CD4-positive, alpha-beta T cell (primary cell): ENCODE measurements around the gene PRPSAP2. TPM values are rescaled to one million over a fixed set of nuclear protein-coding genes. Genes with fewer than 3 reads are reported as not detected.

ENCODE experiments used
- ATAC-seq: fragments of 200-7000 bp; cut with Tn5 transposase; one replicate; pipeline ENCODE4 v1.10.0; 2022; ENCODE audit warnings: mild to moderate bottlenecking; ENCODE audit not compliant: poor library complexity
- CTCF ChIA-PET: fragments of 350-600 bp; sonication (Branson Sonifier 250); formaldehyde crosslinking; loops from one replicate; lab custom pipeline; 2021; ENCODE audit warnings: antibody characterized with exemption, inconsistent platforms; lab: Charles Lee
- POLR2A ChIA-PET: fragments of 350-600 bp; sonication (Branson Sonifier 250); formaldehyde crosslinking; loops from one replicate; lab custom pipeline; 2021; ENCODE audit warnings: antibody characterized with exemption, inconsistent platforms; lab: Charles Lee
- DNase-seq, 14 experiments: peaks; one replicate each; pipeline ENCODE4 v3.0.0-alpha.2; 2013 to 2020; ENCODE audit warnings: mixed read lengths in 2 of 14
- H3K27ac ChIP-seq, 2 donors: one replicate each; pipeline versions ENCODE4 v1.5.1 to v1.7.0; 2013; ENCODE audit warnings: low read length in 2 of 2, low read depth in 1 of 2, mild to moderate bottlenecking in 1 of 2
- H3K27me3 ChIP-seq, 2 experiments: 1 replicate in 1 of 2; 2 replicates in 1 of 2; pipeline versions ENCODE4 v1.6.1 to v1.7.0; 2013; ENCODE audit warnings: low read length in 2 of 2, control low read depth in 1 of 2, mild to moderate bottlenecking in 1 of 2, moderate library complexity in 1 of 2; ENCODE audit not compliant: insufficient read depth in 2 of 2, control insufficient read depth in 1 of 2
- H3K36me3 ChIP-seq: one replicate; pipeline ENCODE4 v1.6.1; 2013; ENCODE audit warnings: low read length, control low read depth; ENCODE audit not compliant: insufficient read depth
- H3K4me1 ChIP-seq: one replicate; pipeline ENCODE4 v1.6.1; 2013; ENCODE audit warnings: low read length, control low read depth; ENCODE audit not compliant: insufficient read depth
- H3K4me3 ChIP-seq: one replicate; pipeline ENCODE4 v1.5.1; 2013; ENCODE audit warnings: mild to moderate bottlenecking, low read length, moderate library complexity
- H3K9me3 ChIP-seq, 2 experiments: 1 replicate in 1 of 2; 2 replicates in 1 of 2; pipeline versions ENCODE4 v1.6.1 to v1.7.0; 2013; ENCODE audit warnings: low read length in 2 of 2, mild to moderate bottlenecking in 2 of 2, control low read depth in 1 of 2, moderate library complexity in 1 of 2; ENCODE audit not compliant: control insufficient read depth in 1 of 2, insufficient read depth in 1 of 2
- H3K27ac Mint-ChIP-seq: one replicate; pipeline ENCODE4 v1.8.0; 2020; ENCODE audit warnings: mixed read lengths
- H3K27me3 Mint-ChIP-seq: one replicate; pipeline ENCODE4 v1.8.0; 2021; ENCODE audit warnings: mixed read lengths
- H3K36me3 Mint-ChIP-seq: one replicate; pipeline ENCODE4 v1.8.0; 2021; ENCODE audit warnings: low read depth, mixed read lengths
- H3K4me1 Mint-ChIP-seq: one replicate; pipeline ENCODE4 v1.8.0; 2021; ENCODE audit warnings: low read depth, mixed read lengths
- H3K4me3 Mint-ChIP-seq: one replicate; pipeline ENCODE4 v1.8.0; 2020; ENCODE audit warnings: mild to moderate bottlenecking, mixed read lengths
- H3K9me3 Mint-ChIP-seq: one replicate; pipeline ENCODE4 v1.8.0; 2020; ENCODE audit warnings: mixed read lengths
- intact Hi-C, 2 experiments: fragments of 100-400 bp; cut with DNase I in 1 of 2; cut with micrococcal nuclease in 1 of 2; formaldehyde crosslinking; loops; one replicate each; pipeline versions ENCODE4 v1.15.1 to v1.9.0; 2023 to 2025; cut with DNase I, micrococcal nuclease
- total RNA-seq, 174 experiments: library from RNA in 2 of 174; stranded (reverse) in 2 of 174; gene quantifications; one replicate each; pipeline ENCODE4 v1.2.3 and lab custom pipeline; 2021 to 2026
- TF ChIP-seq, protein P1 (sequence below): fragments of 200-600 bp; IDR thresholded peaks from one replicate; pipeline ENCODE4 v1.8.0; 2022; ENCODE audit warnings: antibody characterized with exemption, mild to moderate bottlenecking

PRPSAP2 gene
- total RNA-seq, 2 experiments from 2014 or later: 24.9 to 25.5 TPM

DNA sequence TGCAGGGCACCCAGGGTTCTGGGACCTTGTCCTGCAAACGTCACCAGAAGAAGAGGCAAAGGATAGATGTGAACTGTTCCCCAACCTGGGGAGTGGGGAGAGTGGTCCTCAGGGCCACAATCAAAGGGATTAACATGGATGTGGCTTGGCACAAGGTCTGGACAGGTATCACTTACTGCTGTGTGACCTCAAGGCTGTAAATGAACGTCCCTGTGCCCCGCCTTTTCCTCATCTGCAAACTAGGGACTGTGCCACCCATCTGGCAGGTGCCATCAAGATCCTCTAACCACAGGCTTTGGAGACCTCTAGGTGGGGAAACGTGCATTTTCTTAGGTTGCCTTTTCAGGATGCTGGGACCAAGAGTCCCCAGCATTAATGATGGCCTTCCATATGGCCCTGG, 119.1 kb downstream of the PRPSAP2 start:
- TF ChIP-seq, protein P1, sequence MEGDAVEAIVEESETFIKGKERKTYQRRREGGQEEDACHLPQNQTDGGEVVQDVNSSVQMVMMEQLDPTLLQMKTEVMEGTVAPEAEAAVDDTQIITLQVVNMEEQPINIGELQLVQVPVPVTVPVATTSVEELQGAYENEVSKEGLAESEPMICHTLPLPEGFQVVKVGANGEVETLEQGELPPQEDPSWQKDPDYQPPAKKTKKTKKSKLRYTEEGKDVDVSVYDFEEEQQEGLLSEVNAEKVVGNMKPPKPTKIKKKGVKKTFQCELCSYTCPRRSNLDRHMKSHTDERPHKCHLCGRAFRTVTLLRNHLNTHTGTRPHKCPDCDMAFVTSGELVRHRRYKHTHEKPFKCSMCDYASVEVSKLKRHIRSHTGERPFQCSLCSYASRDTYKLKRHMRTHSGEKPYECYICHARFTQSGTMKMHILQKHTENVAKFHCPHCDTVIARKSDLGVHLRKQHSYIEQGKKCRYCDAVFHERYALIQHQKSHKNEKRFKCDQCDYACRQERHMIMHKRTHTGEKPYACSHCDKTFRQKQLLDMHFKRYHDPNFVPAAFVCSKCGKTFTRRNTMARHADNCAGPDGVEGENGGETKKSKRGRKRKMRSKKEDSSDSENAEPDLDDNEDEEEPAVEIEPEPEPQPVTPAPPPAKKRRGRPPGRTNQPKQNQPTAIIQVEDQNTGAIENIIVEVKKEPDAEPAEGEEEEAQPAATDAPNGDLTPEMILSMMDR: no peak
- no peak for DNase-seq
- no peak for ATAC-seq
- Histone ChIP-seq H3K27ac (no peak overlapping the region), H3K4me3 (no peak overlapping the region), H3K36me3 (peaks cover 27% of the 10 kb centered on the region), H3K4me1 (no peaks in the 10 kb centered on the region), H3K27me3 (no peaks in the 10 kb centered on the region), H3K9me3 (no peaks in the 10 kb centered on the region)
- Mint-ChIP-seq H3K36me3 (peaks cover 17% of the 10 kb centered on the region), H3K27me3 (no peaks in the 10 kb centered on the region), H3K9me3 (no peaks in the 10 kb centered on the region), H3K27ac (no peak overlapping the region), H3K4me3 (no peak overlapping the region), H3K4me1 (no peaks in the 10 kb centered on the region)
- intact Hi-C loops: no loop called here
- ChIA-PET POLR2A (no interaction called here), CTCF (no interaction called here)

DNA sequence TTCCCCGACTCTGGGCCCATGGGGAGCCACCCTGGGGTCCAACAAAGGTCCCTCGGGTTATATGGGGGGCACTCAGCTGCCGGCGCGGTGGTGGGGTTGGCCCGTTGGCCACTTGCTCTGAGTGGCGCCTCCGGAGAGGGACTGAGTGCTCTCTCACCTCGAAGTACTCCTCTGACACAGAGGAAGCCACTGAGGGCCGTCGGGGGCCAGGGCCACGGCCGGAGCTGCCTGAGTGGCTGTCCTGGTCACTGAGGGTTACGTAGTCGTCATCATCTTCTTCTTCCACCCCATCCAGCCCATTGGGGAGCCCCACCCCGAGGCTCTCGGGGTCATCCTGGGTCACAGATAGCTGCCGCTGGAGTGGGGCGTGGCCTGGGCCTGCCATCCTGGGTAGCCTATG, 119.7 kb downstream of the PRPSAP2 start:
- no peaks in the 10 kb centered on the region for H3K9me3 ChIP-seq
- Mint-ChIP-seq H3K9me3 (no peaks in the 10 kb centered on the region), H3K4me1 (no peaks in the 10 kb centered on the region), H3K4me3 (no peak overlapping the region), H3K27ac (no peak overlapping the region), H3K27me3 (no peaks in the 10 kb centered on the region), H3K36me3 (peaks cover 17% of the 10 kb centered on the region)
- TF ChIP-seq, protein P1: no peak
- H3K4me3 ChIP-seq: no peak overlapping the region
- no peaks in the 10 kb centered on the region for H3K27me3 ChIP-seq
- ATAC-seq: no peak
- H3K27ac ChIP-seq: no peak overlapping the region
- ChIA-PET CTCF (no interaction called here), POLR2A (no interaction called here)
- peaks cover 26% of the 10 kb centered on the region for H3K36me3 ChIP-seq
- intact Hi-C loops: no loop called here
- no peaks in the 10 kb centered on the region for H3K4me1 ChIP-seq
- DNase-seq: no peak

DNA sequence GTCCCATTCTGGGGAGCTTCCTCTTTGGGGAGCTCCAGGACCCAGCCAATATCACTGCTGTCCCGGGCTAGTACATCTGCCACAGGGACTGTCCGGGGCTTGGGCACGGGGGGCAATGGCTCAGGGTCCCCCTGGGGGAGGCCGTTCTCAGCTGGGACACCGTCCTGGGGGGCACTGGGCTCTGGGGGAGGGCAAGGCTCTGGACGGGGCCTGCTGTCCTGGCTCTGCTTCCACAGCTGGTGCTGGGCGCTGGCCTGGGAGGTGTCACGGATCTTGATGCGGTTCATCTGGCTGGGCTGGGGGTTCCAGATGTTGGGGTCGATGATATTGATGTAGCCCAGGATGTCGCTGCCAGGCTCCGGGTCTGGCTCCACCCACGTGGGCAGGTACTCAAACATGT, 120.1 kb downstream of the PRPSAP2 start:
- Histone ChIP-seq H3K9me3 (no peaks in the 10 kb centered on the region), H3K27me3 (no peaks in the 10 kb centered on the region), H3K36me3 (peaks cover 26% of the 10 kb centered on the region), H3K4me1 (no peaks in the 10 kb centered on the region), H3K27ac (no peak overlapping the region), H3K4me3 (no peak overlapping the region)
- intact Hi-C loops: no loop called here
- H3K27ac Mint-ChIP-seq: no peak overlapping the region
- peaks cover 17% of the 10 kb centered on the region for H3K36me3 Mint-ChIP-seq
- H3K27me3 Mint-ChIP-seq: no peaks in the 10 kb centered on the region
- ATAC-seq (no peak), DNase-seq (no peak)
- no peak overlapping the region for H3K4me3 Mint-ChIP-seq
- H3K9me3 Mint-ChIP-seq: no peaks in the 10 kb centered on the region
- CTCF ChIA-PET: no interaction called here
- TF ChIP-seq, protein P1: no peak
- no peaks in the 10 kb centered on the region for H3K4me1 Mint-ChIP-seq
- POLR2A ChIA-PET: no interaction called here
